IMR-90 (cell line): Measurements from ENCODE around the gene SLC39A11. TPM values are rescaled to one million over a fixed set of nuclear protein-coding genes. Genes with fewer than 3 reads are reported as not detected.

Experiments
- ATAC-seq: fragments of 200-7000 bp; cut with Tn5 transposase; 2 replicates; pipeline ENCODE4 v1.9.1; 2020; ENCODE audit warnings: low read depth, mild to moderate bottlenecking, moderate library complexity
- BruUV-seq: library from RNA; stranded (reverse); fragments of 400-500 nt; replicated peaks from 2 replicates; lab custom pipeline; 2021; lab: Mats Ljungman, UMichigan
- CTCF ChIA-PET: fragments of 300-600 bp; formaldehyde crosslinking; extraction: SDS; loops from one replicate; lab custom pipeline; 2021; ENCODE audit warnings: antibody characterized with exemption; lab: Yijun Ruan, JAX
- POLR2A ChIA-PET: fragments of 300-600 bp; sonication (Branson Sonifier 250); formaldehyde crosslinking; loops from one replicate; lab custom pipeline; 2022; ENCODE audit warnings: antibody characterized with exemption; ENCODE audit not compliant: unreplicated experiment; lab: Charles Lee
- DNase-seq: peaks from one replicate; pipeline ENCODE4 v3.0.0; 2013
- H2AFZ ChIP-seq: replicated peaks from 2 replicates; pipeline ENCODE3; 2013; ENCODE audit warnings: low read length, mild to moderate bottlenecking; ENCODE audit not compliant: poor library complexity
- H2AK5ac ChIP-seq: 2 replicates; pipeline ENCODE4 v1.6.1; 2013; ENCODE audit warnings: low read depth, low read length, inconsistent platforms
- H2AK9ac ChIP-seq: replicated peaks from 2 replicates; pipeline ENCODE3; 2013; ENCODE audit warnings: mild to moderate bottlenecking, low read depth, low read length, moderate library complexity; ENCODE audit not compliant: poor library complexity
- H2BK120ac ChIP-seq: 2 replicates; pipeline ENCODE4 v1.6.1; 2013; ENCODE audit warnings: low read depth, low read length, inconsistent platforms
- H2BK15ac ChIP-seq: 3 replicates; pipeline ENCODE4 v1.6.1; 2013; ENCODE audit warnings: low read depth, low read length, inconsistent platforms
- H2BK20ac ChIP-seq: 2 replicates; pipeline ENCODE4 v1.6.1; 2013; ENCODE audit warnings: low read depth, mild to moderate bottlenecking, inconsistent platforms, low read length, moderate library complexity
- H2BK5ac ChIP-seq: 2 replicates; pipeline ENCODE4 v1.6.1; 2013; ENCODE audit warnings: mild to moderate bottlenecking, low read depth, low read length, inconsistent platforms; ENCODE audit not compliant: poor library complexity, severe bottlenecking
- H3K14ac ChIP-seq: replicated peaks from 2 replicates; pipeline ENCODE4 v1.6.1; 2013; ENCODE audit warnings: low read depth, low read length, inconsistent platforms
- H3K18ac ChIP-seq: 2 replicates; pipeline ENCODE4 v1.6.1; 2013; ENCODE audit warnings: low read depth, low read length, control low read depth
- H3K23ac ChIP-seq: 2 replicates; pipeline ENCODE4 v1.6.1; 2013; ENCODE audit warnings: low read depth, low read length, inconsistent platforms
- H3K27ac ChIP-seq: 2 replicates; pipeline ENCODE4 v1.5.1; 2013; ENCODE audit warnings: mild to moderate bottlenecking, control low read depth, low read length; ENCODE audit not compliant: insufficient read depth
- H3K27me3 ChIP-seq: 2 replicates; pipeline ENCODE4 v1.6.1; 2013; ENCODE audit warnings: low read length; ENCODE audit not compliant: control insufficient read depth, insufficient read depth
- H3K36me3 ChIP-seq: 2 replicates; pipeline ENCODE4 v1.6.1; 2013; ENCODE audit warnings: low read length, mixed read lengths; ENCODE audit not compliant: control insufficient read depth, insufficient read depth
- H3K4ac ChIP-seq: 2 replicates; pipeline ENCODE4 v1.6.1; 2013; ENCODE audit warnings: low read depth, low read length, inconsistent platforms
- H3K4me1 ChIP-seq: 2 replicates; pipeline ENCODE4 v1.6.1; 2013; ENCODE audit warnings: low read length, mixed read lengths; ENCODE audit not compliant: control insufficient read depth, insufficient read depth
- H3K4me2 ChIP-seq: 2 replicates; pipeline ENCODE4 v1.6.1; 2013; ENCODE audit warnings: low read depth, mild to moderate bottlenecking, control low read depth, low read length, moderate library complexity
- H3K4me3 ChIP-seq: 2 replicates; pipeline ENCODE4 v1.5.1; 2013; ENCODE audit warnings: low read depth, mild to moderate bottlenecking, control low read depth, low read length, moderate library complexity; ENCODE audit not compliant: insufficient read depth
- H3K56ac ChIP-seq: 2 replicates; pipeline ENCODE4 v1.6.1; 2013; ENCODE audit warnings: low read length, inconsistent platforms; ENCODE audit not compliant: insufficient read depth; ENCODE audit errors: extremely low read depth
- H3K79me1 ChIP-seq, 2 experiments: 2 replicates each; pipeline ENCODE4 v1.6.1; 2013; ENCODE audit warnings: low read length in 2 of 2, inconsistent platforms in 1 of 2, low read depth in 1 of 2
- H3K9ac ChIP-seq: 2 replicates; pipeline ENCODE4 v1.6.1; 2013; ENCODE audit warnings: low read depth, low read length, control low read depth
- H3K9me1 ChIP-seq: 2 replicates; pipeline ENCODE4 v1.6.1; 2013; ENCODE audit warnings: low read length, inconsistent platforms; ENCODE audit not compliant: insufficient read depth
- H3K9me3 ChIP-seq: 2 replicates; pipeline ENCODE4 v1.6.1; 2013; ENCODE audit warnings: low read length; ENCODE audit not compliant: control insufficient read depth, insufficient read depth
- H4K20me1 ChIP-seq: 2 replicates; pipeline ENCODE4 v1.6.1; 2013; ENCODE audit warnings: low read length, inconsistent platforms; ENCODE audit not compliant: insufficient read depth
- H4K5ac ChIP-seq: 2 replicates; pipeline ENCODE4 v1.6.1; 2013; ENCODE audit warnings: mild to moderate bottlenecking, low read depth, low read length, control low read depth
- H4K8ac ChIP-seq, 2 experiments: 2 replicates each; pipeline ENCODE4 v1.6.1; 2013; ENCODE audit warnings: low read depth in 2 of 2, low read length in 2 of 2, control low read depth in 1 of 2, inconsistent platforms in 1 of 2
- H4K91ac ChIP-seq: 2 replicates; pipeline ENCODE4 v1.6.1; 2013; ENCODE audit warnings: low read depth, low read length, inconsistent platforms; ENCODE audit not compliant: insufficient read depth
- CEBPB ChIP-seq: IDR thresholded peaks from 2 replicates; pipeline ENCODE4 v1.6.1; 2012; ENCODE audit warnings: low read depth, low read length, improper control_type of control experiment
- FOS ChIP-seq: fragments of 150-350 bp; IDR thresholded peaks from 2 replicates; pipeline ENCODE4 v1.6.1; 2016; ENCODE audit warnings: low read depth, low read length
- MAFK ChIP-seq: IDR thresholded peaks from 2 replicates; pipeline ENCODE4 v1.6.1; 2012; ENCODE audit warnings: low read depth, low read length, improper control_type of control experiment
- MAZ ChIP-seq: IDR thresholded peaks from 2 replicates; pipeline ENCODE4 v1.6.1; 2012; ENCODE audit warnings: low read depth, mild to moderate bottlenecking, low read length, improper control_type of control experiment, moderate library complexity, borderline replicate concordance
- MXI1 ChIP-seq: IDR thresholded peaks from 2 replicates; pipeline ENCODE4 v1.6.1; 2012; ENCODE audit warnings: low read depth, mild to moderate bottlenecking, low read length, moderate library complexity, borderline replicate concordance
- NFE2L2 ChIP-seq: fragments of 150-350 bp; IDR thresholded peaks from 2 replicates; pipeline ENCODE4 v1.6.1; 2016; ENCODE audit warnings: low read depth, mild to moderate bottlenecking, low read length
- RCOR1 ChIP-seq: IDR thresholded peaks from 2 replicates; pipeline ENCODE4 v1.6.1; 2012; ENCODE audit warnings: mild to moderate bottlenecking, low read length, improper control_type of control experiment; ENCODE audit not compliant: insufficient replicate concordance
- SMC3 ChIP-seq: fragments of 150-350 bp; IDR thresholded peaks from 2 replicates; pipeline ENCODE4 v1.6.1; 2016; ENCODE audit warnings: low read depth, mild to moderate bottlenecking, antibody characterized with exemption, low read length, moderate library complexity
- WGBS, 2 experiments: methylation state at CpG; one replicate each; pipeline versions ENCODE4 v1.1.5 to v1.1.7; 2013; ENCODE audit warnings: missing lambda C conversion rate in 2 of 2; ENCODE audit not compliant: insufficient read length in 1 of 2; ENCODE audit errors: extremely low coverage in 2 of 2; 5-methylcytosine and 5-hydroxymethylcytosine counted together
- dilution Hi-C: fragments of 300-500 bp; cut with HindIII; formaldehyde crosslinking; loops from one replicate; pipeline ENCODE4 v1.14.3; 2018; ENCODE audit warnings: low sequenced_read_pairs; ENCODE audit not compliant: unreplicated experiment
- in situ Hi-C: fragments of 300-500 bp; cut with MboI; formaldehyde crosslinking; loops from 3 replicates; pipeline ENCODE4 v1.14.3; 2019; ENCODE audit warnings: low sequenced_read_pairs, inconsistent platforms, mixed read lengths
- intact Hi-C: fragments of 100-400 bp; cut with micrococcal nuclease; formaldehyde crosslinking; loops from 2 replicates; pipeline ENCODE4 v1.10.0; 2022
- polyA plus RNA-seq, 3 experiments: library from polyadenylated mRNA; depleted of rRNA; stranded (reverse); fragments of >200 nt; gene quantifications; 2 replicates each; pipeline ENCODE4 v1.2.3, GENCODE V29; 2012; ENCODE audit warnings: low replicate concordance in 1 of 3
- total RNA-seq: library from RNA; depleted of rRNA; stranded (reverse); fragments of >200 nt; gene quantifications from 2 replicates; pipeline ENCODE4 v1.2.3, GENCODE V29; 2012
- TF ChIP-seq, protein P1 (sequence below): fragments of 150-350 bp; IDR thresholded peaks from 2 replicates; pipeline ENCODE4 v1.6.1; 2017; ENCODE audit warnings: mild to moderate bottlenecking, antibody characterized with exemption, low read length, low read depth
- TF ChIP-seq, protein P2 (sequence below): conservative IDR thresholded peaks from 2 replicates; pipeline ENCODE4 v1.5.1; 2012; ENCODE audit warnings: mild to moderate bottlenecking, low read depth, low read length, improper control_type of control experiment
- TF ChIP-seq, protein P3 (sequence below): fragments of 150-350 bp; IDR thresholded peaks from 2 replicates; pipeline ENCODE4 v1.6.1; 2016; ENCODE audit warnings: low read depth, mild to moderate bottlenecking, low read length, moderate library complexity, borderline replicate concordance

Gene SLC39A11
- total and polyA plus RNA-seq, 2 of the 4 experiments (the other 2 are of a cell fraction), result 8.8 to 14.3 TPM

DNA sequence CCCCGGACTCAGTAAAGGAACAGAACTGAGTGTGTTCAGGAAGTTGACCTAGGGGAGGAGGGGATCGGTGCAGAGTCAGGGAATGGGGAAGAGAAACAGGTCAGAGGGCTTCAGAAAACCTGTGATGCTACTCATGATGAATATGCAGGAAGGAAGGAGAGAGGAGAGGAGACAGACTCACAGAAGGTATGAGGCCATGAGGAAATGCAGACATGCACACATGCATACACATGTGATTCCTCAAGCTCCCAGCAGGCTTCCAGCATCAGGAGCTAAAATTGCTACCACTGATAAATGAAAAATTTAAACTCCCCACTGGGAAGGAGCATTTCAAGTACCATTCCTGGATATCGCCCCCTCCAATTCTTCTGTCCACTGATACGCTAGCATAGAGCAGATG, 262.6 kb downstream of the SLC39A11 start:
- Histone ChIP-seq H3K23ac (no peak overlapping the region), H3K4me2 (no peak overlapping the region), H2BK20ac (no peak overlapping the region), H3K18ac (no peak overlapping the region), H3K27ac (no peak overlapping the region), H4K91ac (no peak overlapping the region), H3K36me3 (no peaks in the 10 kb centered on the region), H4K5ac (no peak overlapping the region), H2AK5ac (no peak overlapping the region), H2BK120ac (no peak overlapping the region), H3K4me1 (no peaks in the 10 kb centered on the region), H3K79me1 (no peaks in the 10 kb centered on the region), H2BK5ac (no peak overlapping the region), H2AFZ (no peak overlapping the region), H3K14ac (no peak overlapping the region), H2AK9ac (no peak overlapping the region), H3K4me3 (no peak overlapping the region), H4K20me1 (no peaks in the 10 kb centered on the region), H3K9me3 (peaks cover 7% of the 10 kb centered on the region), H3K4ac (no peak overlapping the region), H3K27me3 (no peaks in the 10 kb centered on the region), H3K9me1 (no peaks in the 10 kb centered on the region), H3K9ac (no peak overlapping the region), H4K8ac (no peak overlapping the region), H2BK15ac (no peak overlapping the region), H3K56ac (no peak overlapping the region)
- TF ChIP-seq FOS (no peak), MAFK (no peak), CEBPB (no peak), MXI1 (no peak), MAZ (no peak), SMC3 (no peak), RCOR1 (no peak), NFE2L2 (no peak)
- TF ChIP-seq, protein P1, sequence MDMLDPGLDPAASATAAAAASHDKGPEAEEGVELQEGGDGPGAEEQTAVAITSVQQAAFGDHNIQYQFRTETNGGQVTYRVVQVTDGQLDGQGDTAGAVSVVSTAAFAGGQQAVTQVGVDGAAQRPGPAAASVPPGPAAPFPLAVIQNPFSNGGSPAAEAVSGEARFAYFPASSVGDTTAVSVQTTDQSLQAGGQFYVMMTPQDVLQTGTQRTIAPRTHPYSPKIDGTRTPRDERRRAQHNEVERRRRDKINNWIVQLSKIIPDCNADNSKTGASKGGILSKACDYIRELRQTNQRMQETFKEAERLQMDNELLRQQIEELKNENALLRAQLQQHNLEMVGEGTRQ, result no peak
- TF ChIP-seq, protein P2, sequence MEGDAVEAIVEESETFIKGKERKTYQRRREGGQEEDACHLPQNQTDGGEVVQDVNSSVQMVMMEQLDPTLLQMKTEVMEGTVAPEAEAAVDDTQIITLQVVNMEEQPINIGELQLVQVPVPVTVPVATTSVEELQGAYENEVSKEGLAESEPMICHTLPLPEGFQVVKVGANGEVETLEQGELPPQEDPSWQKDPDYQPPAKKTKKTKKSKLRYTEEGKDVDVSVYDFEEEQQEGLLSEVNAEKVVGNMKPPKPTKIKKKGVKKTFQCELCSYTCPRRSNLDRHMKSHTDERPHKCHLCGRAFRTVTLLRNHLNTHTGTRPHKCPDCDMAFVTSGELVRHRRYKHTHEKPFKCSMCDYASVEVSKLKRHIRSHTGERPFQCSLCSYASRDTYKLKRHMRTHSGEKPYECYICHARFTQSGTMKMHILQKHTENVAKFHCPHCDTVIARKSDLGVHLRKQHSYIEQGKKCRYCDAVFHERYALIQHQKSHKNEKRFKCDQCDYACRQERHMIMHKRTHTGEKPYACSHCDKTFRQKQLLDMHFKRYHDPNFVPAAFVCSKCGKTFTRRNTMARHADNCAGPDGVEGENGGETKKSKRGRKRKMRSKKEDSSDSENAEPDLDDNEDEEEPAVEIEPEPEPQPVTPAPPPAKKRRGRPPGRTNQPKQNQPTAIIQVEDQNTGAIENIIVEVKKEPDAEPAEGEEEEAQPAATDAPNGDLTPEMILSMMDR, result no peak
- TF ChIP-seq, protein P3, sequence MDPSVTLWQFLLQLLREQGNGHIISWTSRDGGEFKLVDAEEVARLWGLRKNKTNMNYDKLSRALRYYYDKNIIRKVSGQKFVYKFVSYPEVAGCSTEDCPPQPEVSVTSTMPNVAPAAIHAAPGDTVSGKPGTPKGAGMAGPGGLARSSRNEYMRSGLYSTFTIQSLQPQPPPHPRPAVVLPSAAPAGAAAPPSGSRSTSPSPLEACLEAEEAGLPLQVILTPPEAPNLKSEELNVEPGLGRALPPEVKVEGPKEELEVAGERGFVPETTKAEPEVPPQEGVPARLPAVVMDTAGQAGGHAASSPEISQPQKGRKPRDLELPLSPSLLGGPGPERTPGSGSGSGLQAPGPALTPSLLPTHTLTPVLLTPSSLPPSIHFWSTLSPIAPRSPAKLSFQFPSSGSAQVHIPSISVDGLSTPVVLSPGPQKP, result no peak
- ChIA-PET CTCF (interaction anchor here (0.7 kb wide), 1 partner anchor 45 kb away, joined by 4 read pairs; no protein-coding TSS in a partner anchor), POLR2A (no interaction called here)
- DNase-seq, result no peak
- dilution Hi-C loops (no loop called here), in situ Hi-C loops (no loop called here), intact Hi-C loops (loop anchor here (10.0 kb wide), 1 partner anchor 55 kb away; no protein-coding TSS in a partner anchor)
- WGBS, 2 experiments, result 100% methylated on average over 1 of the region's 4 CpGs; no CpG with 5 or more reads in 1 of the 2 experiments
- no peak for ATAC-seq
- BruUV-seq, result no TSS peak
